Cardiac fibroblast (primary cell): ENCODE measurements around the gene TTLL7.

Experiments used
- DNase-seq, 2 donors: peaks; one replicate each; pipeline versions ENCODE4 v3.0.0 to v3.0.0-alpha.2; 2010; ENCODE audit warnings: low read depth in 2 of 2
- H3K4me3 ChIP-seq, 2 donors: replicated peaks in 1 of 2; 1 replicate in 1 of 2; 2 replicates in 1 of 2; pipeline ENCODE4 v1.5.1; 2011; ENCODE audit warnings: low read depth in 2 of 2, low read length in 2 of 2, mild to moderate bottlenecking in 2 of 2, moderate library complexity in 1 of 2
- TF ChIP-seq, protein P1 (sequence below): IDR thresholded peaks from one replicate; pipeline ENCODE4 v1.5.1; 2011; ENCODE audit warnings: low read depth, mild to moderate bottlenecking, low read length, inconsistent platforms

The TTLL7 gene

DNA sequence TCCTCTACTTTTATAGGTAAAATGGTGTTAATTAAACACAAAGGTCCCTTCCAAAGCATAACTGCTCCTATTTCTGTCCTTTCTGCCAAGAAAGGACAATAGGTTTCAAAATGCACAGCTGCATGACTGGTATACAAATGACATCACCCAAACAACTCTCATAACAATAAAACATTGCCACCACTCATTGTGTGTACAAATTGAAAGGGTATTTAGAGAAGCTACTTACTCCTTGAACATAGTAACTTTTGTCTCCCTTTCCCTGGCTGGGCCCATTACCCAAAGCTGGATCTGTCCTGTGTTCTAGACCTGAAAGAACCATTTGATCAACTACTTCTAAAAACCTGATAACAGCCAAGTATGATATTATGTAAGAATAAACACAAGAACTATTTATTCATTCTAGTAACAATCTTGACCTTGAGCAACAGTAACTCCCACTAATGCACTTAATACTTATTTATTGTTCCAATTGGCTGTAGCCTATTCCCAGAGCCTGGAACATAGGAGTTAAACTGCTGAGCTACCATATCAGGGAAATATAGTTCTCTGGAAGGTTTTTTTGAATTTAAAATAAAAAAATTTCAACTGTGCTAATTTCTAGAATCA is 38.2 kb downstream of the TTLL7 start:
- TF ChIP-seq, protein P1, sequence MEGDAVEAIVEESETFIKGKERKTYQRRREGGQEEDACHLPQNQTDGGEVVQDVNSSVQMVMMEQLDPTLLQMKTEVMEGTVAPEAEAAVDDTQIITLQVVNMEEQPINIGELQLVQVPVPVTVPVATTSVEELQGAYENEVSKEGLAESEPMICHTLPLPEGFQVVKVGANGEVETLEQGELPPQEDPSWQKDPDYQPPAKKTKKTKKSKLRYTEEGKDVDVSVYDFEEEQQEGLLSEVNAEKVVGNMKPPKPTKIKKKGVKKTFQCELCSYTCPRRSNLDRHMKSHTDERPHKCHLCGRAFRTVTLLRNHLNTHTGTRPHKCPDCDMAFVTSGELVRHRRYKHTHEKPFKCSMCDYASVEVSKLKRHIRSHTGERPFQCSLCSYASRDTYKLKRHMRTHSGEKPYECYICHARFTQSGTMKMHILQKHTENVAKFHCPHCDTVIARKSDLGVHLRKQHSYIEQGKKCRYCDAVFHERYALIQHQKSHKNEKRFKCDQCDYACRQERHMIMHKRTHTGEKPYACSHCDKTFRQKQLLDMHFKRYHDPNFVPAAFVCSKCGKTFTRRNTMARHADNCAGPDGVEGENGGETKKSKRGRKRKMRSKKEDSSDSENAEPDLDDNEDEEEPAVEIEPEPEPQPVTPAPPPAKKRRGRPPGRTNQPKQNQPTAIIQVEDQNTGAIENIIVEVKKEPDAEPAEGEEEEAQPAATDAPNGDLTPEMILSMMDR = no peak
- H3K4me3 ChIP-seq = no peak overlapping the region
- DNase-seq = peak in 1 of 2 donors; percentile 50

DNA sequence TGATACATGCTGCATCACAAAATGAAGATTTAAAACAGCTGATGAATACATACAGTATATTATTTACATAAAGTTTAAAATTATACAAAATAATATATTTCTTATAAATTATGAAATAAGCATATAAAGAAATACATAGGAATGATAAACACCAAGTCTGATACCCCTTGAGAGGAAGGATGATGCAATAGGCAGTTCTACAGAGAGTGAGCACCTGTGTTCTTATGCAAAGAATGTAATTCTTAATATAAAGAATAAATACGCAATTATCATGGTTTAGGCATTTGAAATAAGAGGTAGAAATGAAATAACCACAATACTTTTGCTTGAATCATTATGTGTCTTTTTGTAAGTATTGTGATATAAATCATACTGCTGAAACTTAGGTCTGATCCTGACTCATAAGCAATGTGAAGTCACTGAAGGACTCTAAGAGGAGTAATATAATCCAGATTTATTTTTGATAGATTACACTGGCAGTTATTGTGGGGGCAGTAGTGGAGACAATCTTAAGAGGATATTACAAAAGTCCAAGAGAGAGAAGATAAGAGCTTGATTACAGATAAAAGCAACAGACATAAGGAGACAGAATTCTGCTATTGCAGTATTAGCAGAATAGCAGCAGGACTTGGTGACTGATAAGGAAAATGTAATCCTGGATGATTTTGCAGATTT is 39.0 kb downstream of the TTLL7 start:
- TF ChIP-seq, protein P1 = no peak
- H3K4me3 ChIP-seq = no peak overlapping the region
- DNase-seq = peak; percentile 25 to 60

GRCh38 chr1:83958704-83959103 is 40.2 kb downstream of the TTLL7 start:
- DNase-seq = no peak
- no peak overlapping the region for H3K4me3 ChIP-seq
- TF ChIP-seq, protein P1 = no peak

DNA sequence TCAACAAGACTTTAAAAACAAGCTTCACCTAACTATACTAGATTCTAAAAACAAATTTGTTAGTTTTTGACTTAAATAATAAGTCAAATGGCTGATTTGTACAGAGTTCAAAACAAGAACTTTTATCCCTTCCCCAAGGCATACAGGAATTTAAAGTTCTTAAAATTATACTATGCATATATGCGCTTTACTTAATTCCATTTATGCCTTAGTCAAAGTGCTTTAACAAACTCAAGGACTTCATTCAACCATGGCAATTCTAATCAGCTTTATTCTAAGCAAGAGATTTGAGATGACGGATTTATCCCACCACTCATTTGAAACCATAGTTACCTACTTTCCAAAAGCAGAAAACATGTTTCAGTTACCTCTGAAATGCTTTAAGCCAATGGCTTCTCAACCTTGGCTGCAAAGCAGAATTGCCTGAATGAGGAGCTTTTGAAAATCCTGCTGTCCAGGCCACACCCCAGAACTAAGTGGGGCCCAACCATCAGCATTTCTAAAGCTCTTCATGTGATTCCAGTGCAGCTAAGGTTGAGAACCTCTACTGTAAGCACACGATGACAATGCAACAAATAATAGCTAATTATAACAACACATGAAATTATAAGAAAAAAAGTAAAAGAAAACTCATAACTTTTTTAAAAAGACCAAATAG is 44.6 kb downstream of the TTLL7 start:
- H3K4me3 ChIP-seq = no peak overlapping the region
- no peak for DNase-seq
- TF ChIP-seq, protein P1 = no peak

DNA sequence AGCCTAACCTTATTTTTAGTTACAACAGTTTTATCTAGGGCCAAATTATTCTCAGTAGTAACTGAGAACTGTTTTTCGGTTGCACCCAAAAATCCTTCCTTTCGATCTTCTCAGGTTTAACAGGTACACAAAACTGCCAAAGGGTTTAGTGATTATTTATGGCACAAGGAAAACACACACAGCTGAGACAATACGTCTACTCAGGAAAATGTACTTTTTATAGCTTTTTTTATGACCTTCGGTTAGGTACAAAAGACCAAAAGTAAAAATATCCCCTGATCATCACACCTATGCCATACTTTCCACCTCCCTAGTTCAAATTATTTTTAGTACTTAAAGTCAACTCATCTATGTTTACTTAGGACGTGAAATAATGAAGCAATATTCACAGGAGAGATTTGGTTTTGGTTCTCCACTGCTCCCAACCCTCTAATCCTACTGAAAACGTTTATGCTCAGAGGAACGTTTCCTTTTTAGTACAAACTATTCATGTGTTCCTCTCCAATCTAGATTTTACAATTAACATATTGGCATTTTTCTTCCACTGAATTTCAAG is 48.7 kb downstream of the TTLL7 start:
- no peak overlapping the region for H3K4me3 ChIP-seq
- TF ChIP-seq, protein P1 = no peak
- no peak for DNase-seq

DNA sequence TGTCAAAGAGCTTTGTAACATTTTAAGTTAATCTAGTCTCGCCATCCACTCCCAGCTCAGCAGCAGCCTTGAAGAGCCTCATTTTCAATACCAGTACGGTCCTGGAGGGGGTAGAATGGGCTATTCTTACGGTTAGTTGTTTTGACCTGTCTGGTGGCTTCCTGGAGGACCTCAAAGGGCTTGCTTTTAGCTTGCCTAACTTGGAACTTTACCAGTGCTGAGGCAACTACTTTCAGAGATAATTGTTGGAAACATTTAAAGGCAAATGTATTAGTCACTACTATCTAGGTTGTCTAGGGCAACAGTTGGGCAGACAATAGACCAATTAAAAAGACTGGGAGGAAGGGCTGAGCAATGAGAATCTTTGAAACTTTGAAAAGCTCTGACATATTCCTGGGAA is 56.0 kb downstream of the TTLL7 start:
- peak; percentile 64 to 88 for DNase-seq

More for the DNA sequence above, 56.0 kb downstream of the TTLL7 start:
- TF ChIP-seq, protein P1 = no peak
- H3K4me3 ChIP-seq = no peak overlapping the region
